ENCODE data around the gene BNIP5. TPM values are rescaled to one million over a fixed set of nuclear protein-coding genes. Genes with fewer than 3 reads are reported as not detected.

BNIP5 gene
- total RNA-seq, 1 experiment from 2014 or later = not detected

DNA sequence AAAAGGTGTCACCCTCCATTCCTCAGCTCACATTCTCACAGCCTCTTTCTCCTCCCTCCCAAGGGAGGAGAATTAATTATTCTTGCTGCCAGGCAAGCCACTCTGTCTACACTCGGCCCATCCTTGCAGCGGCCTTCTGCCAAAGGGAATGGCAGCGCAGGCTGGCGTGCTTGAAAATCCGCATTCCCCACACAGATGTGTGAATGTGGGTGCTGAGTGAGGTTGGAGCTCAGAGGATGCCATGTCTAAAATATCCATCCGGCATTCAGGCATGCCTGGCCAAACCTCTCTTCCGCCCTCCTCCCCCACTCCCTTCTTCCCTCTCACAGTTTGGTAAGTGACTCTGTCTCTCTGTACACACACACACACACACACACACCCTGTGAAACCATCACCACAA, 39.2 kb downstream of the BNIP5 start:
- H3K4me3 Mint-ChIP-seq = no peak overlapping the region
- CTCF ChIA-PET = interaction anchor here (0.8 to 1.5 kb wide), 4 partner anchors 51 to 63 kb away, joined by 3 to 5 read pairs (median 3); no protein-coding TSS in a partner anchor
- no peaks in the 10 kb centered on the region for H3K9me3 Mint-ChIP-seq
- H3K27me3 Mint-ChIP-seq (ENCODE audit: low read depth) = no peaks in the 10 kb centered on the region
- TF ChIP-seq, protein P1, sequence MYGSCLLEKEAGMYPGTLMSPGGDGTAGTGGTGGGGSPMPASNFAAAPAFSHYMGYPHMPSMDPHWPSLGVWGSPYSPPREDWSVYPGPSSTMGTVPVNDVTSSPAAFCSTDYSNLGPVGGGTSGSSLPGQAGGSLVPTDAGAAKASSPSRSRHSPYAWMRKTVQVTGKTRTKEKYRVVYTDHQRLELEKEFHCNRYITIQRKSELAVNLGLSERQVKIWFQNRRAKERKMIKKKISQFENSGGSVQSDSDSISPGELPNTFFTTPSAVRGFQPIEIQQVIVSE (CRISPR knock-in tag; IDR thresholded peaks at IDR 0.05; ENCODE audit: borderline replicate concordance) = no peak
- TF ChIP-seq, protein P2, sequence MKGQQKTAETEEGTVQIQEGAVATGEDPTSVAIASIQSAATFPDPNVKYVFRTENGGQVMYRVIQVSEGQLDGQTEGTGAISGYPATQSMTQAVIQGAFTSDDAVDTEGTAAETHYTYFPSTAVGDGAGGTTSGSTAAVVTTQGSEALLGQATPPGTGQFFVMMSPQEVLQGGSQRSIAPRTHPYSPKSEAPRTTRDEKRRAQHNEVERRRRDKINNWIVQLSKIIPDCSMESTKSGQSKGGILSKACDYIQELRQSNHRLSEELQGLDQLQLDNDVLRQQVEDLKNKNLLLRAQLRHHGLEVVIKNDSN (CRISPR knock-in tag; IDR thresholded peaks at IDR 0.05) = no peak
- no peak for TF ChIP-seq NR2C2 (CRISPR knock-in tag; IDR thresholded peaks at IDR 0.05)
- no peak for TF ChIP-seq HMGA2 (CRISPR knock-in tag; IDR thresholded peaks at IDR 0.05)
- TF ChIP-seq, protein P3, sequence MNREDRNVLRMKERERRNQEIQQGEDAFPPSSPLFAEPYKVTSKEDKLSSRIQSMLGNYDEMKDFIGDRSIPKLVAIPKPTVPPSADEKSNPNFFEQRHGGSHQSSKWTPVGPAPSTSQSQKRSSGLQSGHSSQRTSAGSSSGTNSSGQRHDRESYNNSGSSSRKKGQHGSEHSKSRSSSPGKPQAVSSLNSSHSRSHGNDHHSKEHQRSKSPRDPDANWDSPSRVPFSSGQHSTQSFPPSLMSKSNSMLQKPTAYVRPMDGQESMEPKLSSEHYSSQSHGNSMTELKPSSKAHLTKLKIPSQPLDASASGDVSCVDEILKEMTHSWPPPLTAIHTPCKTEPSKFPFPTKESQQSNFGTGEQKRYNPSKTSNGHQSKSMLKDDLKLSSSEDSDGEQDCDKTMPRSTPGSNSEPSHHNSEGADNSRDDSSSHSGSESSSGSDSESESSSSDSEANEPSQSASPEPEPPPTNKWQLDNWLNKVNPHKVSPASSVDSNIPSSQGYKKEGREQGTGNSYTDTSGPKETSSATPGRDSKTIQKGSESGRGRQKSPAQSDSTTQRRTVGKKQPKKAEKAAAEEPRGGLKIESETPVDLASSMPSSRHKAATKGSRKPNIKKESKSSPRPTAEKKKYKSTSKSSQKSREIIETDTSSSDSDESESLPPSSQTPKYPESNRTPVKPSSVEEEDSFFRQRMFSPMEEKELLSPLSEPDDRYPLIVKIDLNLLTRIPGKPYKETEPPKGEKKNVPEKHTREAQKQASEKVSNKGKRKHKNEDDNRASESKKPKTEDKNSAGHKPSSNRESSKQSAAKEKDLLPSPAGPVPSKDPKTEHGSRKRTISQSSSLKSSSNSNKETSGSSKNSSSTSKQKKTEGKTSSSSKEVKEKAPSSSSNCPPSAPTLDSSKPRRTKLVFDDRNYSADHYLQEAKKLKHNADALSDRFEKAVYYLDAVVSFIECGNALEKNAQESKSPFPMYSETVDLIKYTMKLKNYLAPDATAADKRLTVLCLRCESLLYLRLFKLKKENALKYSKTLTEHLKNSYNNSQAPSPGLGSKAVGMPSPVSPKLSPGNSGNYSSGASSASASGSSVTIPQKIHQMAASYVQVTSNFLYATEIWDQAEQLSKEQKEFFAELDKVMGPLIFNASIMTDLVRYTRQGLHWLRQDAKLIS (CRISPR knock-in tag; IDR thresholded peaks at IDR 0.05; ENCODE audit: borderline replicate concordance) = no peak
- no peak for TF ChIP-seq ETV6 (CRISPR knock-in tag; IDR thresholded peaks at IDR 0.05)
- DNase-seq (ENCODE audit: low spot score) (no peak), ATAC-seq (no peak)
- POLR2A ChIA-PET = no interaction called here
- no peaks in the 10 kb centered on the region for H3K36me3 Mint-ChIP-seq
- no peaks in the 10 kb centered on the region for H3K4me1 Mint-ChIP-seq
- no peak overlapping the region for H3K27ac Mint-ChIP-seq

DNA sequence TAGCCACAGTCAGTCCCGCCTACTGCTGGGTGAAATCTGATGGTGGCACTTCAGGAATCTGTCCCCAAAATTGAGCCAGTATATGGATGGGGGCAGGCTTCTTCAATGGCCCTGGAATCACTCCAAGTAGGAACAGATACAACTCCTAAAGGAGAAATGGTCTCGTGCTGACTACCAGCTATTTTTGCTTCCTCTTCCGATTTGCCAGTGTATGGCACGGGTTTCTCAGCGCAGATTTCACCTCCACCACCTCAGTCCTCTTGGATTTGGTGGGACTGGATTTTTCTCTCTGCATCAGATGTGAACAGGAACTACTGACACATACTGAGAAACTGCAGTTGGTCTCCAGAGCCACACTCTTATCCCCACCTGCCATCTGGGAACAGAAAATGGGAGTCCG, 39.6 kb downstream of the BNIP5 start:
- H3K36me3 Mint-ChIP-seq = no peaks in the 10 kb centered on the region
- no peaks in the 10 kb centered on the region for H3K27me3 Mint-ChIP-seq (ENCODE audit: low read depth)
- no peaks in the 10 kb centered on the region for H3K4me1 Mint-ChIP-seq
- H3K27ac Mint-ChIP-seq = no peak overlapping the region
- TF ChIP-seq, protein P4, sequence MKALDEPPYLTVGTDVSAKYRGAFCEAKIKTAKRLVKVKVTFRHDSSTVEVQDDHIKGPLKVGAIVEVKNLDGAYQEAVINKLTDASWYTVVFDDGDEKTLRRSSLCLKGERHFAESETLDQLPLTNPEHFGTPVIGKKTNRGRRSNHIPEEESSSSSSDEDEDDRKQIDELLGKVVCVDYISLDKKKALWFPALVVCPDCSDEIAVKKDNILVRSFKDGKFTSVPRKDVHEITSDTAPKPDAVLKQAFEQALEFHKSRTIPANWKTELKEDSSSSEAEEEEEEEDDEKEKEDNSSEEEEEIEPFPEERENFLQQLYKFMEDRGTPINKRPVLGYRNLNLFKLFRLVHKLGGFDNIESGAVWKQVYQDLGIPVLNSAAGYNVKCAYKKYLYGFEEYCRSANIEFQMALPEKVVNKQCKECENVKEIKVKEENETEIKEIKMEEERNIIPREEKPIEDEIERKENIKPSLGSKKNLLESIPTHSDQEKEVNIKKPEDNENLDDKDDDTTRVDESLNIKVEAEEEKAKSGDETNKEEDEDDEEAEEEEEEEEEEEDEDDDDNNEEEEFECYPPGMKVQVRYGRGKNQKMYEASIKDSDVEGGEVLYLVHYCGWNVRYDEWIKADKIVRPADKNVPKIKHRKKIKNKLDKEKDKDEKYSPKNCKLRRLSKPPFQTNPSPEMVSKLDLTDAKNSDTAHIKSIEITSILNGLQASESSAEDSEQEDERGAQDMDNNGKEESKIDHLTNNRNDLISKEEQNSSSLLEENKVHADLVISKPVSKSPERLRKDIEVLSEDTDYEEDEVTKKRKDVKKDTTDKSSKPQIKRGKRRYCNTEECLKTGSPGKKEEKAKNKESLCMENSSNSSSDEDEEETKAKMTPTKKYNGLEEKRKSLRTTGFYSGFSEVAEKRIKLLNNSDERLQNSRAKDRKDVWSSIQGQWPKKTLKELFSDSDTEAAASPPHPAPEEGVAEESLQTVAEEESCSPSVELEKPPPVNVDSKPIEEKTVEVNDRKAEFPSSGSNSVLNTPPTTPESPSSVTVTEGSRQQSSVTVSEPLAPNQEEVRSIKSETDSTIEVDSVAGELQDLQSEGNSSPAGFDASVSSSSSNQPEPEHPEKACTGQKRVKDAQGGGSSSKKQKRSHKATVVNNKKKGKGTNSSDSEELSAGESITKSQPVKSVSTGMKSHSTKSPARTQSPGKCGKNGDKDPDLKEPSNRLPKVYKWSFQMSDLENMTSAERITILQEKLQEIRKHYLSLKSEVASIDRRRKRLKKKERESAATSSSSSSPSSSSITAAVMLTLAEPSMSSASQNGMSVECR (CRISPR knock-in tag; IDR thresholded peaks at IDR 0.05; ENCODE audit: borderline replicate concordance) = no peak
- TF ChIP-seq MYBL2 (CRISPR knock-in tag; IDR thresholded peaks at IDR 0.05) = no peak
- TF ChIP-seq, protein P5, sequence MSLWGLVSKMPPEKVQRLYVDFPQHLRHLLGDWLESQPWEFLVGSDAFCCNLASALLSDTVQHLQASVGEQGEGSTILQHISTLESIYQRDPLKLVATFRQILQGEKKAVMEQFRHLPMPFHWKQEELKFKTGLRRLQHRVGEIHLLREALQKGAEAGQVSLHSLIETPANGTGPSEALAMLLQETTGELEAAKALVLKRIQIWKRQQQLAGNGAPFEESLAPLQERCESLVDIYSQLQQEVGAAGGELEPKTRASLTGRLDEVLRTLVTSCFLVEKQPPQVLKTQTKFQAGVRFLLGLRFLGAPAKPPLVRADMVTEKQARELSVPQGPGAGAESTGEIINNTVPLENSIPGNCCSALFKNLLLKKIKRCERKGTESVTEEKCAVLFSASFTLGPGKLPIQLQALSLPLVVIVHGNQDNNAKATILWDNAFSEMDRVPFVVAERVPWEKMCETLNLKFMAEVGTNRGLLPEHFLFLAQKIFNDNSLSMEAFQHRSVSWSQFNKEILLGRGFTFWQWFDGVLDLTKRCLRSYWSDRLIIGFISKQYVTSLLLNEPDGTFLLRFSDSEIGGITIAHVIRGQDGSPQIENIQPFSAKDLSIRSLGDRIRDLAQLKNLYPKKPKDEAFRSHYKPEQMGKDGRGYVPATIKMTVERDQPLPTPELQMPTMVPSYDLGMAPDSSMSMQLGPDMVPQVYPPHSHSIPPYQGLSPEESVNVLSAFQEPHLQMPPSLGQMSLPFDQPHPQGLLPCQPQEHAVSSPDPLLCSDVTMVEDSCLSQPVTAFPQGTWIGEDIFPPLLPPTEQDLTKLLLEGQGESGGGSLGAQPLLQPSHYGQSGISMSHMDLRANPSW (CRISPR knock-in tag; conservative IDR thresholded peaks at IDR 0.05; ENCODE audit: low read depth) = no peak
- no peak for TF ChIP-seq ESRRA (CRISPR knock-in tag; IDR thresholded peaks at IDR 0.05; ENCODE audit: borderline replicate concordance)
- no peaks in the 10 kb centered on the region for H3K9me3 Mint-ChIP-seq
- ChIA-PET CTCF (interaction anchor here (0.8 to 1.5 kb wide), 4 partner anchors 51 to 63 kb away, joined by 3 to 5 read pairs (median 3); no protein-coding TSS in a partner anchor), POLR2A (no interaction called here)
- no peak for ATAC-seq
- no peak for DNase-seq (ENCODE audit: low spot score)
- H3K4me3 Mint-ChIP-seq = no peak overlapping the region
